HepG2 (cell line): ENCODE results near the gene NAPG. TPM values are rescaled to one million over a fixed set of nuclear protein-coding genes. Genes with fewer than 3 reads are reported as not detected.

ENCODE experiments used
- AHR ChIP-seq: IDR thresholded peaks from 2 replicates; pipeline ENCODE4 v1.6.1; 2018; ENCODE audit warnings: missing genetic modification reagents, missing compliant biosample characterization
- ARNT ChIP-seq: fragments of 450-650 bp; IDR thresholded peaks from 2 replicates; pipeline ENCODE4 v1.6.1; 2017
- ISX ChIP-seq: sonication (generic); formaldehyde crosslinking; conservative IDR thresholded peaks from 2 replicates; pipeline ENCODE4 v1.5.0; 2020; ENCODE audit warnings: missing genetic modification reagents
- MZF1 ChIP-seq: sonication (generic); formaldehyde crosslinking; IDR thresholded peaks from 2 replicates; pipeline ENCODE4 v1.8.1; 2023; ENCODE audit warnings: mild to moderate bottlenecking, missing genetic modification reagents, borderline replicate concordance
- TAF1 ChIP-seq: sonication (generic); formaldehyde crosslinking; IDR thresholded peaks from 2 replicates; pipeline ENCODE4 v1.4.0; 2020; ENCODE audit warnings: missing genetic modification reagents
- TOPORS ChIP-seq: sonication (generic); formaldehyde crosslinking; IDR thresholded peaks from 2 replicates; pipeline ENCODE4 v1.8.0; 2023; ENCODE audit warnings: mild to moderate bottlenecking, missing genetic modification reagents
- U2AF1 ChIP-seq: fragments of 200-400 bp; formaldehyde crosslinking; optimal IDR thresholded peaks from 2 replicates; pipeline ENCODE3; 2017; ENCODE audit warnings: mild to moderate bottlenecking, low read depth, low read length
- ZBTB7B ChIP-seq: sonication (generic); formaldehyde crosslinking; IDR thresholded peaks from 2 replicates; pipeline ENCODE4 v1.4.0; 2020; ENCODE audit warnings: missing genetic modification reagents
- ZKSCAN1 ChIP-seq: fragments of 150-350 bp; IDR thresholded peaks from 2 replicates; pipeline ENCODE4 v1.6.1; 2014; ENCODE audit warnings: low read length
- ZNF44 ChIP-seq: sonication (generic); formaldehyde crosslinking; IDR thresholded peaks from 2 replicates; pipeline ENCODE4 v1.5.1; 2020; ENCODE audit warnings: mild to moderate bottlenecking, missing genetic modification reagents
- ZNF652 ChIP-seq: IDR thresholded peaks from 2 replicates; pipeline ENCODE4 v1.6.1; 2016; ENCODE audit warnings: low read depth, borderline replicate concordance
- ZNF768 ChIP-seq: sonication (generic); formaldehyde crosslinking; IDR thresholded peaks from 2 replicates; pipeline ENCODE4 v1.4.0; 2020; ENCODE audit warnings: missing genetic modification reagents
- ZNF879 ChIP-seq: sonication (generic); formaldehyde crosslinking; IDR thresholded peaks from 2 replicates; pipeline ENCODE4 v1.8.1; 2023; ENCODE audit warnings: missing genetic modification reagents
- ZNF891 ChIP-seq: sonication (generic); formaldehyde crosslinking; IDR thresholded peaks from 2 replicates; pipeline ENCODE4 v1.5.0; 2020; ENCODE audit warnings: mild to moderate bottlenecking, missing genetic modification reagents
- polyA plus RNA-seq, 8 experiments: library from polyadenylated mRNA; depleted of rRNA in 3 of 8; stranded (reverse) in 7 of 8; unstranded in 1 of 8; fragments of >200 nt; fragmentation: Illumina TruSeq in 4 of 8; extraction: Trizol in 4 of 8; gene quantifications; 2 replicates each; pipeline versions ENCODE4 v1.2.1 to v1.2.3, GENCODE V29; 2011 to 2016; ENCODE audit warnings: low read depth in 4 of 8, missing spikeins in 1 of 8, mixed read lengths in 1 of 8; ENCODE audit not compliant: insufficient read depth in 1 of 8
- total RNA-seq, 5 experiments: library from RNA; depleted of rRNA; stranded (reverse); fragments of >200 nt; fragmentation: Illumina TruSeq; extraction: Trizol; gene quantifications; 2 replicates each; pipeline ENCODE4 v1.2.3, GENCODE V29; 2016; ENCODE audit warnings: low read depth in 1 of 5
- TF ChIP-seq, protein P1 (sequence below): sonication (generic); formaldehyde crosslinking; IDR thresholded peaks from 2 replicates; pipeline ENCODE4 v1.4.0; 2020; ENCODE audit warnings: missing genetic modification reagents, mild to moderate bottlenecking, borderline replicate concordance
- TF ChIP-seq, protein P2 (sequence below): sonication (generic); formaldehyde crosslinking; IDR thresholded peaks from 2 replicates; pipeline ENCODE4 v1.4.0; 2020; ENCODE audit warnings: missing genetic modification reagents
- TF ChIP-seq, protein P3 (sequence below): sonication (generic); formaldehyde crosslinking; IDR thresholded peaks from 2 replicates; pipeline ENCODE4 v1.4.0; 2020; ENCODE audit warnings: mild to moderate bottlenecking, missing genetic modification reagents, borderline replicate concordance
- TF ChIP-seq, protein P4 (sequence below): sonication (generic); formaldehyde crosslinking; IDR thresholded peaks from 2 replicates; pipeline ENCODE4 v1.5.1; 2020; ENCODE audit warnings: missing genetic modification reagents, mild to moderate bottlenecking, borderline replicate concordance

Gene NAPG
- total and polyA plus RNA-seq, 2 of the 13 experiments (the other 11 are each of a cell fraction or from before 2014, with no cell fraction given), result 19.8 to 34.4 TPM

DNA sequence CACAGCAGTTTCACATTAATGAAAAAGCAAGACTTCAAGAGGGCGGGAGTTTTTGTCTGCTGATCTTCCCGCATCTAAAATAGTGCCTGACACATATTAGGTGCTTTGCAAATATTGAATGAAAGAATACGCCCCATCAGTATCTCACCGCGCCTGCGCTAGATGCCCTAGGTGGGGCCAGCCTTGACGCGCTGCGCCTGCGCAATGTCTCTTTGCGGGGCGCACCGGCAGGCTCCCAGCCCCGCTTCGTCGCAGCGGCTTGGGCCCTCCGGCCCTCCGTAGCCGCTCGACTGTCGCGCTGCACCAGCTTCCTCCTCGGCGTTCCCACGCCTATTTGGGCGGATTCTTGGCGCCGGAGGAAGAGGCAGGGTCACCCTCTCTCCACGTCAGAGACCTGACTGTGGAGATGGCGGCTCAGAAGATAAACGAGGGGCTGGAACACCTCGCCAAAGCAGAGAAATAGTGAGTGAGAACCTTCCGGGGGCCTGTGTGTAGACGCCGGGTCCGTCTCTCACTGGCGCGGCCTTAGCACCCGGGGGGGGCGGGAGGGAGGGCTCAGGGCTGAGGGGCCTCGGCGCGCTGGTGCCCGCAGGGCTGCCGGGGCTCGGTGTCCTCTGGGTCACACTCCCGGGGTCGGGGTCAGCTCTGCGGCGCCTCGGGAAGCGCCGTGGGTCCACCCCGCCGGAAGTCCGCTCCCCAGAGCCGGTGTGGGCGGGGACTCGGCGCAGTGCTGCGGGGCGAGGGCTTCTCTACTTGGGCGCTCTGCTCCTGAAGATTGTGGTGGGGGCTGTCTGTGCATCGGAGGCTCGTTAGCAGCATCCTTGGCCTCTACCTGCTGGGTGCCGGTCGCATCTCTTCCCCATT lies at the start of gene NAPG (continued):
- no peak for TF ChIP-seq MZF1 (CRISPR knock-in tag)
- TF ChIP-seq, protein P1, sequence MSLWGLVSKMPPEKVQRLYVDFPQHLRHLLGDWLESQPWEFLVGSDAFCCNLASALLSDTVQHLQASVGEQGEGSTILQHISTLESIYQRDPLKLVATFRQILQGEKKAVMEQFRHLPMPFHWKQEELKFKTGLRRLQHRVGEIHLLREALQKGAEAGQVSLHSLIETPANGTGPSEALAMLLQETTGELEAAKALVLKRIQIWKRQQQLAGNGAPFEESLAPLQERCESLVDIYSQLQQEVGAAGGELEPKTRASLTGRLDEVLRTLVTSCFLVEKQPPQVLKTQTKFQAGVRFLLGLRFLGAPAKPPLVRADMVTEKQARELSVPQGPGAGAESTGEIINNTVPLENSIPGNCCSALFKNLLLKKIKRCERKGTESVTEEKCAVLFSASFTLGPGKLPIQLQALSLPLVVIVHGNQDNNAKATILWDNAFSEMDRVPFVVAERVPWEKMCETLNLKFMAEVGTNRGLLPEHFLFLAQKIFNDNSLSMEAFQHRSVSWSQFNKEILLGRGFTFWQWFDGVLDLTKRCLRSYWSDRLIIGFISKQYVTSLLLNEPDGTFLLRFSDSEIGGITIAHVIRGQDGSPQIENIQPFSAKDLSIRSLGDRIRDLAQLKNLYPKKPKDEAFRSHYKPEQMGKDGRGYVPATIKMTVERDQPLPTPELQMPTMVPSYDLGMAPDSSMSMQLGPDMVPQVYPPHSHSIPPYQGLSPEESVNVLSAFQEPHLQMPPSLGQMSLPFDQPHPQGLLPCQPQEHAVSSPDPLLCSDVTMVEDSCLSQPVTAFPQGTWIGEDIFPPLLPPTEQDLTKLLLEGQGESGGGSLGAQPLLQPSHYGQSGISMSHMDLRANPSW (CRISPR knock-in tag), result no peak
- no peak for TF ChIP-seq TOPORS
- peak; percentile 76 for TF ChIP-seq TAF1 (CRISPR knock-in tag)
- TF ChIP-seq, protein P2, sequence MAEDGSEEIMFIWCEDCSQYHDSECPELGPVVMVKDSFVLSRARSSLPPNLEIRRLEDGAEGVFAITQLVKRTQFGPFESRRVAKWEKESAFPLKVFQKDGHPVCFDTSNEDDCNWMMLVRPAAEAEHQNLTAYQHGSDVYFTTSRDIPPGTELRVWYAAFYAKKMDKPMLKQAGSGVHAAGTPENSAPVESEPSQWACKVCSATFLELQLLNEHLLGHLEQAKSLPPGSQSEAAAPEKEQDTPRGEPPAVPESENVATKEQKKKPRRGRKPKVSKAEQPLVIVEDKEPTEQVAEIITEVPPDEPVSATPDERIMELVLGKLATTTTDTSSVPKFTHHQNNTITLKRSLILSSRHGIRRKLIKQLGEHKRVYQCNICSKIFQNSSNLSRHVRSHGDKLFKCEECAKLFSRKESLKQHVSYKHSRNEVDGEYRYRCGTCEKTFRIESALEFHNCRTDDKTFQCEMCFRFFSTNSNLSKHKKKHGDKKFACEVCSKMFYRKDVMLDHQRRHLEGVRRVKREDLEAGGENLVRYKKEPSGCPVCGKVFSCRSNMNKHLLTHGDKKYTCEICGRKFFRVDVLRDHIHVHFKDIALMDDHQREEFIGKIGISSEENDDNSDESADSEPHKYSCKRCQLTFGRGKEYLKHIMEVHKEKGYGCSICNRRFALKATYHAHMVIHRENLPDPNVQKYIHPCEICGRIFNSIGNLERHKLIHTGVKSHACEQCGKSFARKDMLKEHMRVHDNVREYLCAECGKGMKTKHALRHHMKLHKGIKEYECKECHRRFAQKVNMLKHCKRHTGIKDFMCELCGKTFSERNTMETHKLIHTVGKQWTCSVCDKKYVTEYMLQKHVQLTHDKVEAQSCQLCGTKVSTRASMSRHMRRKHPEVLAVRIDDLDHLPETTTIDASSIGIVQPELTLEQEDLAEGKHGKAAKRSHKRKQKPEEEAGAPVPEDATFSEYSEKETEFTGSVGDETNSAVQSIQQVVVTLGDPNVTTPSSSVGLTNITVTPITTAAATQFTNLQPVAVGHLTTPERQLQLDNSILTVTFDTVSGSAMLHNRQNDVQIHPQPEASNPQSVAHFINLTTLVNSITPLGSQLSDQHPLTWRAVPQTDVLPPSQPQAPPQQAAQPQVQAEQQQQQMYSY (CRISPR knock-in tag), result no peak
- TF ChIP-seq ZNF768, result no peak
- TF ChIP-seq ZKSCAN1, result peak; percentile 95
- TF ChIP-seq ZNF44 (CRISPR knock-in tag), result peak; percentile 28; the same call in 1 of the 2 replicates
- TF ChIP-seq, protein P3, sequence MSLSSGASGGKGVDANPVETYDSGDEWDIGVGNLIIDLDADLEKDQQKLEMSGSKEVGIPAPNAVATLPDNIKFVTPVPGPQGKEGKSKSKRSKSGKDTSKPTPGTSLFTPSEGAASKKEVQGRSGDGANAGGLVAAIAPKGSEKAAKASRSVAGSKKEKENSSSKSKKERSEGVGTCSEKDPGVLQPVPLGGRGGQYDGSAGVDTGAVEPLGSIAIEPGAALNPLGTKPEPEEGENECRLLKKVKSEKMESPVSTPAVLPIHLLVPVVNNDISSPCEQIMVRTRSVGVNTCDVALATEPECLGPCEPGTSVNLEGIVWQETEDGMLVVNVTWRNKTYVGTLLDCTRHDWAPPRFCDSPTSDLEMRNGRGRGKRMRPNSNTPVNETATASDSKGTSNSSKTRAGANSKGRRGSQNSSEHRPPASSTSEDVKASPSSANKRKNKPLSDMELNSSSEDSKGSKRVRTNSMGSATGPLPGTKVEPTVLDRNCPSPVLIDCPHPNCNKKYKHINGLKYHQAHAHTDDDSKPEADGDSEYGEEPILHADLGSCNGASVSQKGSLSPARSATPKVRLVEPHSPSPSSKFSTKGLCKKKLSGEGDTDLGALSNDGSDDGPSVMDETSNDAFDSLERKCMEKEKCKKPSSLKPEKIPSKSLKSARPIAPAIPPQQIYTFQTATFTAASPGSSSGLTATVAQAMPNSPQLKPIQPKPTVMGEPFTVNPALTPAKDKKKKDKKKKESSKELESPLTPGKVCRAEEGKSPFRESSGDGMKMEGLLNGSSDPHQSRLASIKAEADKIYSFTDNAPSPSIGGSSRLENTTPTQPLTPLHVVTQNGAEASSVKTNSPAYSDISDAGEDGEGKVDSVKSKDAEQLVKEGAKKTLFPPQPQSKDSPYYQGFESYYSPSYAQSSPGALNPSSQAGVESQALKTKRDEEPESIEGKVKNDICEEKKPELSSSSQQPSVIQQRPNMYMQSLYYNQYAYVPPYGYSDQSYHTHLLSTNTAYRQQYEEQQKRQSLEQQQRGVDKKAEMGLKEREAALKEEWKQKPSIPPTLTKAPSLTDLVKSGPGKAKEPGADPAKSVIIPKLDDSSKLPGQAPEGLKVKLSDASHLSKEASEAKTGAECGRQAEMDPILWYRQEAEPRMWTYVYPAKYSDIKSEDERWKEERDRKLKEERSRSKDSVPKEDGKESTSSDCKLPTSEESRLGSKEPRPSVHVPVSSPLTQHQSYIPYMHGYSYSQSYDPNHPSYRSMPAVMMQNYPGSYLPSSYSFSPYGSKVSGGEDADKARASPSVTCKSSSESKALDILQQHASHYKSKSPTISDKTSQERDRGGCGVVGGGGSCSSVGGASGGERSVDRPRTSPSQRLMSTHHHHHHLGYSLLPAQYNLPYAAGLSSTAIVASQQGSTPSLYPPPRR, result 0 out of 2 replicates have a peak, but pooled peaks have one; percentile 19
- TF ChIP-seq ZNF891, result 0 out of 2 replicates have a peak, but pooled peaks have one; percentile 34
- no peak for TF ChIP-seq ZNF652 (CRISPR knock-in tag)
- TF ChIP-seq ZNF879, result no peak
- TF ChIP-seq, protein P4, sequence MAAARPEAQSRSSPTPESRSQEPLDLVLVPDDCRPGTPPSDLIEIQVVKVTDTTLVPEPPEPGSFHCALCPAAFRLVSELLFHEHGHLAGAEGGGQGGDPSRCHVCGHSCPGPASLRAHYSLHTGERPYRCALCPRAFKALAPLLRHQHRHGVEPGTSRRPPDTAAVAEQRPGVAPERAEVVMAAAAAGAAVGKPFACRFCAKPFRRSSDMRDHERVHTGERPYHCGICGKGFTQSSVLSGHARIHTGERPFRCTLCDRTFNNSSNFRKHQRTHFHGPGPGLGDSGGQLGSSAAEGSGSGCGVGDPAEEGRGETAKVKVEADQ (CRISPR knock-in tag), result no peak
- TF ChIP-seq ZBTB7B (CRISPR knock-in tag), result no peak
- TF ChIP-seq ARNT, result no peak
- no peak for TF ChIP-seq ISX (CRISPR knock-in tag)
- TF ChIP-seq U2AF1, result no peak
- peak; percentile 55; the same call in 1 of the 2 replicates for TF ChIP-seq AHR
